ENCODE measurements around the gene ACOXL. TPM values are rescaled to one million over a fixed set of nuclear protein-coding genes. Genes with fewer than 3 reads are reported as not detected.

The ACOXL gene
- total and polyA plus RNA-seq, 2 donors (not counting 3 experiments of a cell fraction or from before 2014, with no cell fraction given), result not detected

- Histone ChIP-seq H3K4me3 (replicated peaks in 1 of 3; ENCODE audit: insufficient read depth in 1 of 3, low read depth in 1 of 3, low read length in 3 of 3) (no peak overlapping the region), H3K9ac (replicated peaks; ENCODE audit: extremely low read depth, insufficient read depth, low read length) (no peak overlapping the region), H3K79me2 (ENCODE audit: control insufficient read depth, insufficient read depth, low read length) (no peaks in the 10 kb centered on the region), H3K36me3 (ENCODE audit: control insufficient read depth in 2 of 2, extremely low read depth in 1 of 2, insufficient read depth in 2 of 2, low read length in 2 of 2) (no peaks in the 10 kb centered on the region), H3K4me2 (ENCODE audit: insufficient read depth, low read length) (no peak overlapping the region), H2AFZ (ENCODE audit: low read depth, low read length) (no peak overlapping the region), H3K9me3 (replicated peaks; ENCODE audit: control insufficient read depth, insufficient read depth, low read length) (no peaks in the 10 kb centered on the region), H3K27me3 (ENCODE audit: control insufficient read depth in 2 of 2, insufficient read depth in 2 of 2, low read length in 2 of 2) (peaks cover 26 to 39% of the 10 kb centered on the region in 2 experiments), H3K9me1 (replicated peaks; ENCODE audit: control insufficient read depth, extremely low read depth, insufficient read depth, low read length) (no peaks in the 10 kb centered on the region), H3K4me1 (ENCODE audit: control insufficient read depth, extremely low read depth, insufficient read depth, low read length) (no peaks in the 10 kb centered on the region), H4K20me1 (replicated peaks; ENCODE audit: control insufficient read depth, extremely low read depth, insufficient read depth, low read length) (no peaks in the 10 kb centered on the region), H3K27ac (ENCODE audit: insufficient read depth, low read depth, low read length) (no peak overlapping the region)
- POLR2A ChIA-PET, result no interaction called here
- FAIRE-seq, result no peak
- CTCF ChIA-PET, result no interaction called here
- intact Hi-C loops (cut with micrococcal nuclease), result no loop called here
- no peak for TF ChIP-seq POLR2AphosphoS5 (IDR thresholded peaks at IDR 0.05; ENCODE audit: insufficient read depth, low read depth, low read length)
- no peak for TF ChIP-seq EZH2 (IDR thresholded peaks at IDR 0.05; ENCODE audit: borderline replicate concordance, low read depth, low read length, severe bottlenecking)
- TF ChIP-seq GATA2 (IDR thresholded peaks at IDR 0.05; ENCODE audit: insufficient read depth, insufficient read length, low read depth, low read length), result no peak
- no peak for TF ChIP-seq MAX (IDR thresholded peaks at IDR 0.05; ENCODE audit: insufficient read depth, insufficient read length)
- TF ChIP-seq MYC (IDR thresholded peaks at IDR 0.05; ENCODE audit: low read depth, low read length), result no peak
- TF ChIP-seq POLR2A (IDR thresholded peaks at IDR 0.05; ENCODE audit: low read depth, low read length), result no peak
- no peak for TF ChIP-seq JUN (IDR thresholded peaks at IDR 0.05; ENCODE audit: borderline replicate concordance, insufficient read depth, insufficient read length, low read depth)
- TF ChIP-seq FOS (IDR thresholded peaks at IDR 0.05; ENCODE audit: borderline replicate concordance, insufficient read depth, low read length), result no peak
- BruUV-seq (replicated peaks), result no TSS peak
- dilution Hi-C loops (cut with MboI; ENCODE audit: extremely low pct_ligation_motif_present, low sequenced_read_pairs), result no loop called here
- no peak for DNase-seq (ENCODE audit: low read depth, low spot score)
Observed at GRCh38 chr2:110742412-110742811, 10.0 kb downstream of the ACOXL start.

GRCh38 chr2:110743600-110743999 lies 11.2 kb downstream of the ACOXL start:
- no peaks in the 10 kb centered on the region for H3K9me1 ChIP-seq (replicated peaks; ENCODE audit: control insufficient read depth, extremely low read depth, insufficient read depth, low read length)
- TF ChIP-seq MAX (IDR thresholded peaks at IDR 0.05; ENCODE audit: insufficient read depth, insufficient read length), result no peak
- TF ChIP-seq POLR2AphosphoS5 (IDR thresholded peaks at IDR 0.05; ENCODE audit: insufficient read depth, low read depth, low read length), result no peak
- no peak for TF ChIP-seq CTCF (IDR thresholded peaks at IDR 0.05; ENCODE audit: extremely low read depth in 1 of 2, insufficient read depth in 1 of 2, low read depth in 1 of 2, low read length in 2 of 2)
- no peak for TF ChIP-seq JUN (IDR thresholded peaks at IDR 0.05; ENCODE audit: borderline replicate concordance, insufficient read depth, insufficient read length, low read depth)
- TF ChIP-seq GATA2 (IDR thresholded peaks at IDR 0.05; ENCODE audit: insufficient read depth, insufficient read length, low read depth, low read length), result no peak
- no peak for TF ChIP-seq FOS (IDR thresholded peaks at IDR 0.05; ENCODE audit: borderline replicate concordance, insufficient read depth, low read length)
- no peak for TF ChIP-seq MYC (IDR thresholded peaks at IDR 0.05; ENCODE audit: low read depth, low read length)
- no peak for TF ChIP-seq POLR2A (IDR thresholded peaks at IDR 0.05; ENCODE audit: low read depth, low read length)
- TF ChIP-seq EZH2 (IDR thresholded peaks at IDR 0.05; ENCODE audit: borderline replicate concordance, low read depth, low read length, severe bottlenecking), result no peak
- no peak overlapping the region for H2AFZ ChIP-seq (ENCODE audit: low read depth, low read length)
- H3K79me2 ChIP-seq (ENCODE audit: control insufficient read depth, insufficient read depth, low read length), result no peaks in the 10 kb centered on the region
- peaks cover 29 to 42% of the 10 kb centered on the region in 2 experiments for H3K27me3 ChIP-seq (ENCODE audit: control insufficient read depth in 2 of 2, insufficient read depth in 2 of 2, low read length in 2 of 2)
- BruUV-seq (replicated peaks), result no TSS peak
- H3K4me3 ChIP-seq (replicated peaks in 1 of 3; ENCODE audit: insufficient read depth in 1 of 3, low read depth in 1 of 3, low read length in 3 of 3), result no peak overlapping the region
- dilution Hi-C loops (cut with MboI; ENCODE audit: extremely low pct_ligation_motif_present, low sequenced_read_pairs), result no loop called here
- no peak overlapping the region for H3K4me2 ChIP-seq (ENCODE audit: insufficient read depth, low read length)
- no peak overlapping the region for H3K9ac ChIP-seq (replicated peaks; ENCODE audit: extremely low read depth, insufficient read depth, low read length)
- no peak for FAIRE-seq
- no peak overlapping the region for H3K27ac ChIP-seq (ENCODE audit: insufficient read depth, low read depth, low read length)
- no peaks in the 10 kb centered on the region for H4K20me1 ChIP-seq (replicated peaks; ENCODE audit: control insufficient read depth, extremely low read depth, insufficient read depth, low read length)
- DNase-seq (ENCODE audit: low read depth, low spot score), result no peak
- H3K9me3 ChIP-seq (replicated peaks; ENCODE audit: control insufficient read depth, insufficient read depth, low read length), result no peaks in the 10 kb centered on the region
- intact Hi-C loops (cut with micrococcal nuclease), result no loop called here
- H3K36me3 ChIP-seq (ENCODE audit: control insufficient read depth in 2 of 2, extremely low read depth in 1 of 2, insufficient read depth in 2 of 2, low read length in 2 of 2), result no peaks in the 10 kb centered on the region
- POLR2A ChIA-PET, result no interaction called here
- no peaks in the 10 kb centered on the region for H3K4me1 ChIP-seq (ENCODE audit: control insufficient read depth, extremely low read depth, insufficient read depth, low read length)
- CTCF ChIA-PET, result no interaction called here
